GM21576 (cell line): ENCODE data around the gene RASSF7.

Source experiments
- ATAC-seq: cut with Tn5 transposase; IDR thresholded peaks from one replicate; pipeline ENCODE4 v1.9.1; 2021; ENCODE audit warnings: mild to moderate bottlenecking, moderate library complexity; ENCODE audit not compliant: unreplicated experiment

RASSF7 gene

DNA sequence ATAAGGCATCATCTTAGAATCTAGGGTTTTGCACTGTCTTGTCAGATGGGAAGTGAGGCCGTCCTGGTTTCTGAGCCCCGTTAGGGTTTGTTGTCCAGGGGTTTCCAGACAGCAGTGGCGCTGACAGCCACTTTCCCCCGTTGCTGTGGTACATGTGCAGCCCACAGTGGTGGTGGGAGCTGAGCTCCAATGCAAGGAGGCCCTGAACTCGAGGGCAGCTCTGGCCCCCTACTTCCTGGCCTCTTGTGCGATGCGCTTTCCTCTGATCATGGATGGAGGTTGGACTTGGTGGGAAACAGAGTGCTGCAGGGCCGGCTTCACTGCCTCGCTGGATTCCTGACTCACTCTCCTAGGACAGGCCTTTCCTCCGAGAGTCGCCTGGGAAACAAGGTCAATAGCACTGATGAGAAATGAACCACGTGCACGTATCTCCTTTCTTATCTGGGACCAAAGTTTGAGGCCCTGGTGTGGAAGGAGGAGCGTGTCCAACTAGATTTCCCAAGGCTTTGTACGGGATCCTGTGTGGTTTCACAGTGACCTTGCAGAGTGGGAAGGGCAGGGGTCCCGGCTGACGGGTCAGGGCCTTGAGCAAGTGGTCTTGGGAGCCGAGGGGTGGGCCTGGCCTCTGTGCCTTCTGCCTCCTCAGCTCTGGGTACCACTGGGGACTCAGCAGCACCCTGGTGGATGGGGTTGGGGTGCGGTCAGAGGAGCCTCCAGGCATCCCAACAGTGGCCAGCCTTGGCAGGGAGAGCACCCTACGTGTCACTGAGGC is 19.2 kb downstream of the RASSF7 start:
- no peak for ATAC-seq

DNA sequence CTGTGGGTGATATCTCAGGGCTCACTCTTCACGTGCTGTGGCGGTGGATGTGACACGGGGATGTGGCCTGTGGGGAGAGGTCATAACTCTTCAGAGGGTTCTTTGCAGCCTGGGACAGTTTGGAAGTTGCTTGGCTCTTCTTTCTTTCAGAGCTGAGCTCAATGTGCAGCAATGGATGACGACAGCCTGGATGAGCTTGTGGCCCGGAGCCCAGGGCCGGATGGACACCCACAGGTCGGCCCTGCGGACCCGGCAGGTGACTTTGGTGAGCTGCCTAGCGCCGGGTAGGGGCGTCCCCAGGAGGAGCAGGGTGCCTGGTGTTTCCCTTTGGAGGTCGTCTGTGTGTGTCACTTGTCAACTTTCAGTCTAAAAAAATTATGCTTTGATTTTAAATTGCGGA is 20.6 kb downstream of the RASSF7 start:
- no peak for ATAC-seq

GRCh38 chr11:581752-582151 is 21.0 kb downstream of the RASSF7 start:
- ATAC-seq, result no peak

GRCh38 chr11:584287-584686 is 23.5 kb downstream of the RASSF7 start:
- no peak for ATAC-seq

DNA sequence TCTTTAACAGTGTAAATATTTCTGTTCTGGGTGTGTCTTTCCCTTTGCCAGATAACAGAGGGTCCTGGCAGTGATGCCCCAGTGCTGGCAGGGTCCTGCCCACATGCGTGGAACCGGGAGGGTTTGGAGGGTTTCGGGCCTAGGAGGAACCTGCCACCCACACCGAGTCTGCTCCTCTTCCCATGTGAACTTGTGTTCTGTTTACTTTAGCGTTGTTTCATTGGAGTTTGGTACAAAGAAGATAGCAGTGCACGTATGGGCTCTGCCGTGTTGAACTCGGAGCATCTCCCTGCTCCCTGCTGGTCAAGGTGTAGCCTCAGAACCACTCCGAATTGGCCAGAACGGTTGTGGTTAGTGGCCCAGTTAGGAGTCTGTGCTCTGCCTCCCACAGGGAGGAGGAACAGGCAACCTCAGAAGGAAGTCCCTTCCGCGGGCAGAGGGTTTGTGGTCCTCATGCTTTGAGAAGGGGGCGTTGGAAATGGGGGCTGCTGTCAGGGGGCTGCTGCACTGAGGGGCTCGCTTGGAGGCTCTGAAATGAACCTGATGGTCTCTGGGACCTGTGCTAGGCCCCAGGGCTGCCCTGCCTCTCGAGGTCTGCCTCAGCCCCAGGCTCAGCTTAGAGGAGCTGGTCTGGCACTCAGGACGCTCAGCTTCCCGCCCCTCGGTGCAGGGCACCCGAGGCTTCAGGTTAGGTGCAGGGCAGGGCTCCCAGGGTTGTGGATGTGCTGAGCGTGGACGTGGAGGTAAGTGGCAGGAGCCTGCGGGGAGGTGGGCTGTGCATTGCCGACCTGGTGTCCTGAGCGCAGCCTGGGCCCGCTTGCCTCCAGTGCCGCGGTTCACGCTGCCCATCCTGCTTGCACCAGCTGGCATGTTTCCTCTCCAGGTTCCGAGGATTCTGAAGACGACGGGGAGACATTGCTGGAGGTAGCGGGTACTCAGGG is 25.9 kb downstream of the RASSF7 start:
- ATAC-seq, result no peak

GRCh38 chr11:587546-587945 is 26.8 kb downstream of the RASSF7 start:
- no peak for ATAC-seq

- no peak for ATAC-seq
These were observed 27.2 kb downstream of the RASSF7 start for GRCh38 chr11:587978-588380.

- no peak for ATAC-seq
These were observed 29.0 kb downstream of the RASSF7 start for GRCh38 chr11:589798-590197.

- ATAC-seq, result no peak
These were observed 30.2 kb downstream of the RASSF7 start for GRCh38 chr11:590997-591396.

DNA sequence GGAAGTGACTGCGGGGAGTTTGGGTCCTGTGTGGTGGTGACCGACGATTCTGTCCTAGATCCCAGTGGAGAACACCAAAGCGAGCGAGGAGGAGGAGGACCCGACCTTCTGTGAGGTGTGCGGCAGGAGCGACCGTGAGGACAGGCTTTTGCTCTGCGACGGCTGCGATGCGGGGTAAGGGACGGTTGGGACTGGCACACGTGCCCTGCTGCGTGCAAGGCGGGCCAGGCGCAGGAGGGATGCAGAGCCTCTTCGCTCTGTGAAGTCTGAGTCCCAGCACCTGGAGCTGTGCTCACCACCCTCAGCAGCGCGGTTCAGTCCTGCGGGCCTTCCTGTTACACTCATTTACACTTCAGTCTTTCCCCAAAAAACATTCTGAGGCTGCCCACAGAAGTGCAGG is 31.7 kb downstream of the RASSF7 start:
- ATAC-seq, result no peak

GRCh38 chr11:592918-593317 is 32.1 kb downstream of the RASSF7 start:
- ATAC-seq, result no peak

- no peak for ATAC-seq
These were observed 32.6 kb downstream of the RASSF7 start for GRCh38 chr11:593347-593746.

DNA sequence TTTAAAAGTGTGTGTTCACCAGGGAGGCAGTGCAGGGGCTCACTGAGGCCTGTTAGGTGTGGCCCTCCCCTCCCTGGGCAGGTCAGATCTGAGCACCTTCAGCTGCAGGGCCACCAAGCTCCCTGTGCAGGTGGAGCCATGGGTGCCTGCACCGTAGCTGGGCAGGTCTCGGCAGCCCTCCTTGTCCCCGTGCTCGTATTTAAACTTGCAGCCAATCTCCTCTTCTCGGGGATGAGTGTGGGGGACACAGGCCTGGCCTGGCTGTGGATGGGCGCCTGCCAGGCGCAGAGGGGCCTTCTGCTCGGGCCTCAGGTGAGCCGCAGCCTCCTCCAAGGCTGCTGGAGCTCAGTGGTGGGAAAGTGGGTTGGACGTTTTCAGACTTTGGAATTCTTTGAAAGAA is 34.6 kb downstream of the RASSF7 start:
- ATAC-seq, result no peak

DNA sequence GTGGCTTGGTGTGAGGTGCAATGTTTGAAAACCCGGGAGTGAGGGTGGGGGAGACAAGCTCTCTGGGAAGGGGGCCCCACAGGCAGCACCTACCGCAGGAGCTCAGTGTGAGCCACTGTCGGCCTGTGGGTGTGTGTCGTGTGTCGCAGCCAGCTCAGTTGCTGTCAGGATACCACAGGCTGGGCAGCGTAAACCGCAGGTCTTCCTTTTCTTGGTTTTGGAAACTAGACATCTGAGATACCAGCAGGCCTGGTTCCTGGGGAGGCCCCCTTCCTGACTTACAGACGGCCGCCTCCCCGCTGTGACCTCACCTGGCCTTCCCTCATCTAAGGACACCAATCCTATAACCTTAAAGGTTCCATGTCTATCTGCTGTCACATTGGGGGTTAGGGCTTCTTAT is 35.6 kb downstream of the RASSF7 start:
- no peak for ATAC-seq

DNA sequence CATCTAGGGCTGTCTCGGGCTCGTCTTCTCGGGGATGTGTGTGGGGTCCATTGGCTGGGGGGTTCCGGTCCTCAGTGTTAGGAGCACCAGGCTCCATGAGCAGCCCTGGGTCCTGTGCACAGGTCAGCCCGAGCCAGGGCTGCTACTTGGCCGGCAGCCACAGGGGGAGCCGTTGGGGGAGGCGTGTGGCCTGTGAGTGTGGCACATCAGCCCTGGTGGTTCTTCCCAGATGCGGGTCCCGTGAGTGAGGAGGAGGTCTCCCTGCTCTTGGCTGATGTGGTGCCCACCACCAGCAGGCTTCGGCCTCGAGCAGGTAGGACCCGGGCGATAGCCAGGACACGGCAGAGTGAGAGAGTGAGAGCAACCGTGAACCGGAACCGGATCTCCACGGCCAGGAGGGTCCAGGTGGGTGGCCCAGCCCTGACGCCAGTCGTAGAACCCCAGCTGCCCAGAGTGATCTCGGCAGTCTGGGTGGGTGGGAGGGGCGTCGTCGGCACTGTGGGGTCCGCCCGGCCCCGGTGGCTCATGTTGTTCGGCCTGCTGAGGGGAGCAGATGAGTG is 36.5 kb downstream of the RASSF7 start:
- no peak for ATAC-seq

GRCh38 chr11:598005-598680 is 37.4 kb downstream of the RASSF7 start:
- ATAC-seq, result no peak

DNA sequence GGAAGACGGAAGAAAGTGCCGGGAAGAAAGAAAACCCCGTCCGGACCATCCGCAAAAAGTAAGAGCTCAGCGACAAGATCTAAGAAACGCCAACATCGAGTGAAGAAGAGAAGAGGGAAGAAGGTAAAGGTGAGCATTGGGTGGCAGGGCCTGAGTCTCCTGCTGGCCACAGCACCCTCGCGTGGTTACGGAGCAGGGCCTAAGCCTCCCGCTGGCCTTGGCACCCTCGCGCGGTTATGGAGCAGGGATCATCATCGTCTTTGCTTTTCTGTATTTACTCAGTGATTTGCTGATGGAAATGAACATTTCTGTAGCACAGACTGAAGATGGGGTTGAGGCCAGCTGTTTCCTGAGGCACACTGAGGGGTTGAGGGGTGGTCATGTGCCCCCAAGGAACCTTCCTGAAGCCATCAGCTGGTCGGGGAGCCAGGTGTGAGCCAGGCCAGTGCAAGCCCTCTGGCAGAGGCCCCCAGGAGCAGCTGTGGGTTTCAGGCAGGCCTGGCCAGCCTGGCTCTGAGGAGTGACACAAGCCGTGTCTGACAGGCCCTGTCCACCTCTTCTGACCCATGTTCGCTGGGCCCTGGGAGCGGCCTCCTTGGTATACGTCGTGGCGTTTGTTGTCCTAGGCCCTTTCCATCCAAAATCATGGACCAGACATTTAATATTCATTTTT is 40.9 kb downstream of the RASSF7 start:
- no peak for ATAC-seq

DNA sequence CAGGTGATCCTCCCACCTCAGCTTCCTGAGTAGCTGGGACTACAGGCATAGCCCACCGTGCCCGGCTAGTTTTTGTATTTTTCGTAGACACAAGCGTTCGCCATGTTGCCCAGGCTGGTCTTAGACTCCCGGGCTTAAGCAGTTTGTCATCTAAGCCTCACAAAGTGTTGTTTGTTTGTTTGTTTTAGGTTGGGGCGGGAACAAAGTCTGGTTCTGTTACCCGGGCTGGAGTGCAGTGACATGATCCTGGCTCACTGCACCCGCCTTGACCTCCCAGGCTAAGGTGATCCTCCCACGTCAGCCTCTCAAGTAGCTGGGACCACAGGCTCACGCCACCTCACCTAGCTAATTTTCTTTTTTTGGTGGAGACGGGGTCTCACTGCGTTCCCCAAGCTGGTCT is 42.4 kb downstream of the RASSF7 start:
- no peak for ATAC-seq

DNA sequence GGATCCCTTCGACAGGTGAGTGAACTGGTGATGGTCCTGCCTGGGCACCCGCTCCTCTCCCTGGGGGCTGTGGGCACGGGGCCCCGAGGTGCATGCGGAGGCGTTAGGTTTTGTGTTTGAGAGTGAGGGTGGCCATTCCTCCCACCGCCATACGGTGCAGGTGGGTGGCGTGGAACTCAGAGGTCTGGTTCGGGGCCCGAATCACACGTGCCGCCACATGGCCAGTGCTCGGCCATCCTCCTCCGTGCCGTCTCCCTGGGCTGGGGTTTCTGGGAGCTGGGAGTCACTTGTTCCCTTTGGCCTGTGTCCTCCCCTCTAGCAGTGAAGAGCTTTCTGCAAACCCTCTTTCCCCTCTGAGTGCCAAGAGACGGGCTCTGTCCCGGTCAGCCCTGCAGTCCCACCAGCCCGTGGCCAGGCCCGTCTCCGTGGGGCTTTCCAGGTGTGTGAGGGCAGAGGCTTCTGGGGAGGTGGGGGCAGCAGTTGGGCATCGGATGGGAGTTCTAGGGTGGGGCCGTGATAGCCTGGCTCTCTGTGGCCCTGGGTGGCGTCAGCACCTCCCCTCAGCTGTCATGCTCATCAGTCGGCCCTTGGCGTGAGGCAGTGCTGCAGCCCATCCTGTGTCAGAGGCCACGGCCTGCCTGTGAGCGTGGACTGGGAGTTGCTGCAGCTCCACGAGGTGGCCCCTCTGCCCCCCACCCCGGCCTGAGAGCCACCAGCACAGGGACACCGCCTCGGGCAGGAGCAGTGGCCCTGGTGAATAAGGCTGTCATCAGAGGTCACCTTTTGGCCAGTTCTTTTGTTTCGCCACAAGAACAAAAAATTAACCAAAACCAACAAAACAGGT is 44.7 kb downstream of the RASSF7 start:
- ATAC-seq, result no peak

GRCh38 chr11:606245-606644 is 45.5 kb downstream of the RASSF7 start:
- no peak for ATAC-seq
